Measurements from ENCODE around the gene SMIM13. TPM values are rescaled to one million over a fixed set of nuclear protein-coding genes. Genes with fewer than 3 reads are reported as not detected.

Gene SMIM13
- total RNA-seq, 1 donor from 2014 or later: 7.8 TPM

- Histone ChIP-seq H3K9me3 (ENCODE audit: low read depth) (no peaks in the 10 kb centered on the region), H4K20me1 (ENCODE audit: low read depth) (no peaks in the 10 kb centered on the region), H3K36me3 (no peaks in the 10 kb centered on the region), H2AFZ (replicated peaks) (no peak overlapping the region), H3F3A (ENCODE audit: low read depth) (peaks cover 27% of the 10 kb centered on the region), H3K4me1 (peaks cover 39% of the 10 kb centered on the region), H3K4me2 (peak overlapping the region; percentile 58), H3K27me3 (no peaks in the 10 kb centered on the region), H3K27ac (peak overlapping the region; percentile 88), H3K4me3 (no peak overlapping the region), H3K9ac (no peak overlapping the region), H3K79me2 (ENCODE audit: low read depth) (no peaks in the 10 kb centered on the region)
- Mint-ChIP-seq H3K27me3 (ENCODE audit: insufficient read depth, low read depth) (no peaks in the 10 kb centered on the region), H3K27ac (no peak overlapping the region), H3K4me3 (no peak overlapping the region), H3K36me3 (no peaks in the 10 kb centered on the region), H3K9me3 (no peaks in the 10 kb centered on the region), H3K4me1 (peaks cover 10% of the 10 kb centered on the region)
- no peak for TF ChIP-seq EZH2phosphoT487 (IDR thresholded peaks at IDR 0.05)
- no peak for DNase-seq (ENCODE audit: low spot score)
Measured at GRCh38 chr6:11065436-11066202, 28.0 kb upstream of the SMIM13 start.

- H3K79me2 ChIP-seq (ENCODE audit: low read depth): no peaks in the 10 kb centered on the region
- no peak overlapping the region for H3K9ac ChIP-seq
- no peak overlapping the region for H3K4me3 Mint-ChIP-seq
- DNase-seq (ENCODE audit: low spot score): no peak
- no peaks in the 10 kb centered on the region for H3K27me3 ChIP-seq
- peaks cover 39% of the 10 kb centered on the region for H3K4me1 ChIP-seq
- H3K4me3 ChIP-seq: no peak overlapping the region
- H3K9me3 ChIP-seq (ENCODE audit: low read depth): no peaks in the 10 kb centered on the region
- H3K27me3 Mint-ChIP-seq (ENCODE audit: insufficient read depth, low read depth): no peaks in the 10 kb centered on the region
- no peak for TF ChIP-seq EZH2phosphoT487 (IDR thresholded peaks at IDR 0.05)
- TF ChIP-seq CTCF (IDR thresholded peaks at IDR 0.05): no peak
- no peak for TF ChIP-seq EZH2 (IDR thresholded peaks at IDR 0.05)
- H2AFZ ChIP-seq (replicated peaks): peak overlapping the region; percentile 63
- H3K36me3 Mint-ChIP-seq: no peaks in the 10 kb centered on the region
- H3K4me2 ChIP-seq: peak overlapping the region; percentile 24
- H3K4me1 Mint-ChIP-seq: peaks cover 10% of the 10 kb centered on the region
- no peaks in the 10 kb centered on the region for H4K20me1 ChIP-seq (ENCODE audit: low read depth)
- no peaks in the 10 kb centered on the region for H3K9me3 Mint-ChIP-seq
- no peak overlapping the region for H3K27ac Mint-ChIP-seq
- H3K36me3 ChIP-seq: no peaks in the 10 kb centered on the region
- H3K27ac ChIP-seq: no peak overlapping the region
- peaks cover 27% of the 10 kb centered on the region for H3F3A ChIP-seq (ENCODE audit: low read depth)
Measured at GRCh38 chr6:11066505-11067347, 26.9 kb upstream of the SMIM13 start.

GRCh38 chr6:11067348-11067747 lies 26.3 kb upstream of the SMIM13 start:
- peak overlapping the region; percentile 63 for H2AFZ ChIP-seq (replicated peaks)
- Mint-ChIP-seq H3K4me3 (no peak overlapping the region), H3K27ac (no peak overlapping the region), H3K36me3 (no peaks in the 10 kb centered on the region), H3K27me3 (ENCODE audit: insufficient read depth, low read depth) (no peaks in the 10 kb centered on the region), H3K4me1 (peaks cover 10% of the 10 kb centered on the region), H3K9me3 (no peaks in the 10 kb centered on the region)
- no peaks in the 10 kb centered on the region for H3K36me3 ChIP-seq
- no peak overlapping the region for H3K9ac ChIP-seq
- DNase-seq (ENCODE audit: low spot score): no peak
- no peaks in the 10 kb centered on the region for H4K20me1 ChIP-seq (ENCODE audit: low read depth)
- H3K79me2 ChIP-seq (ENCODE audit: low read depth): no peaks in the 10 kb centered on the region
- peaks cover 39% of the 10 kb centered on the region for H3K4me1 ChIP-seq
- H3F3A ChIP-seq (ENCODE audit: low read depth): peaks cover 27% of the 10 kb centered on the region
- TF ChIP-seq EZH2phosphoT487 (IDR thresholded peaks at IDR 0.05) (no peak), CTCF (IDR thresholded peaks at IDR 0.05) (no peak), EZH2 (IDR thresholded peaks at IDR 0.05) (no peak)
- H3K9me3 ChIP-seq (ENCODE audit: low read depth): no peaks in the 10 kb centered on the region
- peak overlapping the region; percentile 24 for H3K4me2 ChIP-seq
- no peaks in the 10 kb centered on the region for H3K27me3 ChIP-seq
- H3K4me3 ChIP-seq: no peak overlapping the region
- no peak overlapping the region for H3K27ac ChIP-seq

Measured in neural progenitor cell (in vitro differentiated cells).